GM19193 (cell line): ENCODE data around the gene NAE1.

Experiments
- POLR2A ChIP-seq: IDR thresholded peaks from 4 replicates; pipeline ENCODE4 v1.6.1; 2011; ENCODE audit not compliant: insufficient read depth, insufficient read length; ENCODE audit errors: extremely low read depth

Gene NAE1

GRCh38 chr16:66853261-66854139 is 22.7 kb upstream of the NAE1 start:
- TF ChIP-seq POLR2A: no peak

GRCh38 chr16:66851166-66851964 is 20.6 kb upstream of the NAE1 start:
- no peak for TF ChIP-seq POLR2A

- no peak for TF ChIP-seq POLR2A
These were observed 19.5 kb upstream of the NAE1 start for GRCh38 chr16:66850115-66850815.

- TF ChIP-seq POLR2A: no peak
These were observed 18.8 kb upstream of the NAE1 start for GRCh38 chr16:66849549-66849948.

GRCh38 chr16:66849021-66849420 is 18.2 kb upstream of the NAE1 start:
- TF ChIP-seq POLR2A: no peak

GRCh38 chr16:66848172-66848571 is 17.4 kb upstream of the NAE1 start:
- no peak for TF ChIP-seq POLR2A

GRCh38 chr16:66847533-66848067 is 16.8 kb upstream of the NAE1 start:
- no peak for TF ChIP-seq POLR2A

- TF ChIP-seq POLR2A: no peak
These were observed 16.1 kb upstream of the NAE1 start for GRCh38 chr16:66846831-66847230.

GRCh38 chr16:66846266-66846665 is 15.5 kb upstream of the NAE1 start:
- TF ChIP-seq POLR2A: no peak

- TF ChIP-seq POLR2A: no peak
These were observed 15.0 kb upstream of the NAE1 start for GRCh38 chr16:66845791-66846221.

- TF ChIP-seq POLR2A: no peak
These were observed 14.3 kb upstream of the NAE1 start for GRCh38 chr16:66845080-66845410.

GRCh38 chr16:66844342-66845079 is 13.7 kb upstream of the NAE1 start, which contains the start of gene CA7:
Gene CA7, plus strand, starts transcription at chr16:66844414. Its CDS starts 74 bp downstream, at chr16:66844488.
- TF ChIP-seq POLR2A: no peak

- TF ChIP-seq POLR2A: no peak
These were observed 13.2 kb upstream of the NAE1 start for GRCh38 chr16:66844009-66844341.

- TF ChIP-seq POLR2A: no peak
These were observed 12.4 kb upstream of the NAE1 start for GRCh38 chr16:66843191-66843590.
